Colonic mucosa (tissue), 4 donors: ENCODE measurements around the gene PSMD2. TPM values are rescaled to one million over a fixed set of nuclear protein-coding genes. Genes with fewer than 3 reads are reported as not detected.

Experiments used
- DNase-seq: peaks from one replicate; pipeline ENCODE4 v3.0.0-alpha.2; 2020
- H3K27ac ChIP-seq: fragments of 200-600 bp; one replicate; pipeline ENCODE4 v1.8.0; 2021
- H3K27me3 ChIP-seq: fragments of 200-600 bp; one replicate; pipeline ENCODE4 v1.8.0; 2021
- H3K36me3 ChIP-seq: fragments of 200-600 bp; one replicate; pipeline ENCODE4 v1.8.0; 2021
- H3K4me1 ChIP-seq: fragments of 200-600 bp; one replicate; pipeline ENCODE4 v1.8.0; 2021; ENCODE audit warnings: mild to moderate bottlenecking
- H3K4me3 ChIP-seq: fragments of 200-600 bp; one replicate; pipeline ENCODE4 v1.8.0; 2021
- H3K9ac ChIP-seq, 2 donors: one replicate each; pipeline ENCODE4 v1.7.0; 2013; ENCODE audit warnings: control low read depth in 2 of 2, low read depth in 2 of 2, low read length in 2 of 2
- H3K9me3 ChIP-seq: fragments of 200-600 bp; one replicate; pipeline ENCODE4 v1.8.0; 2021
- CTCF ChIP-seq: fragments of 200-600 bp; IDR thresholded peaks from one replicate; pipeline ENCODE4 v1.8.0; 2022; ENCODE audit warnings: antibody characterized with exemption, mild to moderate bottlenecking
- intact Hi-C: fragments of 100-400 bp; cut with DNase I; formaldehyde crosslinking; loops from one replicate; pipeline ENCODE4 v1.14.1; 2022
- total RNA-seq, 2 donors: library from RNA; stranded (reverse); fragmentation: NEBNext Ultra II Directional in 1 of 2; extraction: Animal tissue kit (Norgen Biotek cat#: 25700) in 1 of 2; gene quantifications; one replicate each; pipeline ENCODE4 v1.2.1, GENCODE V29; 2021
- donor health status: healthy.
- donor health status: DM: no; HTN: no; CAD: no.
- donor health status: DM: no; HTN: no; CAD: no.

PSMD2 gene
- 100 to 1,000 TPM; 166 to 298 TPM for total RNA-seq

- peak within 1 kb of the TSS; percentile 79 for H3K4me3 ChIP-seq
- peaks cover 24% of the 10 kb centered on the region for H3K36me3 ChIP-seq
- H3K27me3 ChIP-seq, result no peaks in the 10 kb centered on the region
- TF ChIP-seq CTCF, result no peak
- peak within 1 kb of the TSS; percentile 75 for H3K27ac ChIP-seq
- DNase-seq, result peak; percentile 98
- peaks cover 9% of the 10 kb centered on the region for H3K4me1 ChIP-seq
- intact Hi-C loops, result no loop called here
- H3K9ac ChIP-seq, result peak within 1 kb of the TSS; percentile 84 to 86
- no peaks in the 10 kb centered on the region for H3K9me3 ChIP-seq
These were observed at the start of gene PSMD2 for GRCh38 chr3:184298759-184299487. Gene PSMD2, plus strand, starts transcription at chr3:184299241. Its CDS starts 26 bp downstream, at chr3:184299267.

- peak within 1 kb of the TSS; percentile 85 for H3K27ac ChIP-seq
- peak within 1 kb of the TSS; percentile 75 to 100 for H3K9ac ChIP-seq
- H3K36me3 ChIP-seq, result no peaks in the 10 kb centered on the region
- intact Hi-C loops, result no loop called here
- H3K4me1 ChIP-seq, result peaks cover 5% of the 10 kb centered on the region
- TF ChIP-seq CTCF, result peak; percentile 49
- no peaks in the 10 kb centered on the region for H3K9me3 ChIP-seq
- H3K4me3 ChIP-seq, result peak within 1 kb of the TSS; percentile 96
- DNase-seq, result peak; percentile 97
- no peaks in the 10 kb centered on the region for H3K27me3 ChIP-seq
These were observed 49.5 kb upstream of the PSMD2 start, which contains the start of gene EEF1AKMT4 for GRCh38 chr3:184249412-184250166. Gene EEF1AKMT4, plus strand, starts transcription at chr3:184249672. Its CDS starts 23 bp downstream, at chr3:184249695.

- Histone ChIP-seq H3K9me3 (no peaks in the 10 kb centered on the region), H3K9ac (peak overlapping the region; percentile 44 to 100), H3K4me1 (peaks cover 5% of the 10 kb centered on the region), H3K27ac (peak overlapping the region; percentile 85), H3K27me3 (no peaks in the 10 kb centered on the region), H3K4me3 (peak overlapping the region; percentile 96), H3K36me3 (no peaks in the 10 kb centered on the region)
- peak; percentile 97 for DNase-seq
- TF ChIP-seq CTCF, result peak; percentile 93
- intact Hi-C loops, result no loop called here
These were observed 48.7 kb upstream of the PSMD2 start for GRCh38 chr3:184250167-184250828.

- H3K27me3 ChIP-seq, result peaks cover 15% of the 10 kb centered on the region
- no peak overlapping the region for H3K4me3 ChIP-seq
- intact Hi-C loops, result no loop called here
- DNase-seq, result no peak
- H3K27ac ChIP-seq, result no peak overlapping the region
- H3K9ac ChIP-seq, result no peak overlapping the region
- no peaks in the 10 kb centered on the region for H3K4me1 ChIP-seq
- H3K36me3 ChIP-seq, result no peaks in the 10 kb centered on the region
- no peak for TF ChIP-seq CTCF
- no peaks in the 10 kb centered on the region for H3K9me3 ChIP-seq
These were observed 43.6 kb upstream of the PSMD2 start for GRCh38 chr3:184255291-184256039.
